Psoas muscle (tissue), 8 donors: ENCODE measurements around the gene FARP1. TPM values are rescaled to one million over a fixed set of nuclear protein-coding genes. Genes with fewer than 3 reads are reported as not detected.

Experiments used
- ATAC-seq, 4 donors: fragments of 200-7000 bp; cut with Tn5 transposase; one replicate each; pipeline ENCODE4 v1.9.1; 2020; ENCODE audit warnings: moderate library complexity in 3 of 4, mild to moderate bottlenecking in 2 of 4
- DNase-seq, 2 donors: peaks; one replicate each; pipeline ENCODE4 v3.0.0-alpha.2; 2020
- H3K27ac ChIP-seq: fragments of 200-600 bp; one replicate; pipeline ENCODE4 v1.8.0; 2022
- H3K27me3 ChIP-seq, 3 donors: fragments of 200-600 bp in 1 of 3; one replicate each; pipeline versions ENCODE4 v1.6.1 to v1.8.0; 2013 to 2022; ENCODE audit warnings: low read length in 2 of 3, mild to moderate bottlenecking in 2 of 3, moderate library complexity in 1 of 3; ENCODE audit not compliant: insufficient read depth in 3 of 3
- H3K36me3 ChIP-seq, 2 donors: fragments of 200-600 bp in 1 of 2; one replicate each; pipeline versions ENCODE4 v1.6.1 to v1.8.0; 2013 to 2022; ENCODE audit warnings: low read depth in 1 of 2, mild to moderate bottlenecking in 1 of 2, moderate library complexity in 1 of 2; ENCODE audit not compliant: insufficient read depth in 1 of 2
- H3K4me1 ChIP-seq: fragments of 200-600 bp; one replicate; pipeline ENCODE4 v1.8.0; 2022
- H3K4me3 ChIP-seq: fragments of 200-600 bp; one replicate; pipeline ENCODE4 v1.8.0; 2022; ENCODE audit warnings: mild to moderate bottlenecking
- H3K9me3 ChIP-seq: fragments of 200-600 bp; one replicate; pipeline ENCODE4 v1.8.0; 2022
- WGBS, 3 donors: extraction: QIAGEN DNeasy Blood & Tissue Kit; methylation state at CpG; one replicate each; pipeline versions ENCODE4 v1.1.6 to v1.1.7; 2013; 5-methylcytosine and 5-hydroxymethylcytosine counted together
- intact Hi-C, 2 donors: fragments of 100-400 bp; cut with DNase I; formaldehyde crosslinking; loops; one replicate each; pipeline versions ENCODE4 v1.11.0 to v1.14.2; 2022
- polyA plus RNA-seq, 3 donors: library from polyadenylated mRNA; stranded (reverse); fragments of 200-250 nt; gene quantifications; one replicate each; pipeline ENCODE4 v1.2.3, GENCODE V29; 2013
- total RNA-seq, 4 donors: library from RNA; stranded (reverse); fragmentation: NEBNext Ultra II Directional in 2 of 4; extraction: Animal tissue kit (Norgen Biotek cat#: 25700) in 2 of 4; gene quantifications; one replicate each; pipeline versions ENCODE4 v1.2.1 to v1.2.4, GENCODE V29; 2021 to 2023
- TF ChIP-seq, protein P1 (sequence below): fragments of 200-600 bp; IDR thresholded peaks from one replicate; pipeline ENCODE4 v1.8.0; 2022; ENCODE audit warnings: antibody characterized with exemption
- donor health status: healthy with polysubstance abuse.
- donor health status: DM: no; HTN: no; CAD: no; lungs with moderate emphysema.
- donor health status: Bipolar disorder and iron deficiency.
- donor health status: healthy.
- donor health status: DM: yes; HTN: yes; CAD: no.
- donor health status: DM: no; HTN: no; CAD: no.
- donor health status: DM: no; HTN: no; CAD: no.
- donor health status: DM: yes; HTN: yes; CAD: no.

Gene FARP1
- total and polyA plus RNA-seq, 7 donors = 5.7 to 19.4 (median 9.2) TPM

DNA sequence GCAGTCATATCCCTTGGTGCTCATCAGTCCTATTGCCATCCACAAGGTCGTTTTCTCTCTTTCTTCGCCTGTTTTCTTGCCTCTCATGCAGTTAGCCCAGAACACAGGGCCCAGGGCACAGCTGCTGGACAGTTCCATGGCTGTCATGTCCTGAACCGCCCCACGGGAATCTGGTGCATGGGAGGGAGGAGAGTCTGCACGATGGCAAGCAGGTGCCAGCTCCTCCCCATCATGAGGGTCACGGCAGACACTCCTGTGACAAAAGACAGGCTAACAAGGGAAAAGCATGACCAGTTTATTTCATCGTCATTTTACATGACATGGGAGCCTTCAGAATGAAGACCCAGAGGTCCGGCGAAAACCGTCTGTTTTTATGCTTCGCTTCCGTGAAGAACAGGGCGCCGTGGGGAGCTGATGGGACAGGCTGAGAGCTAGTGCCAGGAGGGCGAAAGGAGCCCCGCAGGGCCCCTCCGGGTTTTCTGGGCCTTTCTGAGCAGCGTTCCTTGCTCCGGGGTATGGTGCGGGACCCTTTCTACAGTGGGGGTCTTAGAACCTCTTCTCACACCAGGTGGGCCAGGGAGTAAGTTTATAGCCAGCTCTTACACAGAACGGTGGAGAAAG is 298.3 kb downstream of the FARP1 start:
- intact Hi-C loops = loop anchor here in 1 of 2 donors (10.0 kb wide), 1 partner anchor 404 kb away; no protein-coding TSS in a partner anchor
- no peak overlapping the region for H3K27ac ChIP-seq
- 80 to 85% (median 84%) methylated on average over 21 of the region's 21 CpGs for WGBS, 3 donors
- H3K4me3 ChIP-seq = no peak overlapping the region
- DNase-seq (no peak), ATAC-seq (no peak)
- H3K36me3 ChIP-seq = peaks cover 0 to 3% of the 10 kb centered on the region in 2 donors
- no peaks in the 10 kb centered on the region for H3K9me3 ChIP-seq
- no peaks in the 10 kb centered on the region for H3K27me3 ChIP-seq
- H3K4me1 ChIP-seq = peaks cover 12% of the 10 kb centered on the region
- TF ChIP-seq, protein P1, sequence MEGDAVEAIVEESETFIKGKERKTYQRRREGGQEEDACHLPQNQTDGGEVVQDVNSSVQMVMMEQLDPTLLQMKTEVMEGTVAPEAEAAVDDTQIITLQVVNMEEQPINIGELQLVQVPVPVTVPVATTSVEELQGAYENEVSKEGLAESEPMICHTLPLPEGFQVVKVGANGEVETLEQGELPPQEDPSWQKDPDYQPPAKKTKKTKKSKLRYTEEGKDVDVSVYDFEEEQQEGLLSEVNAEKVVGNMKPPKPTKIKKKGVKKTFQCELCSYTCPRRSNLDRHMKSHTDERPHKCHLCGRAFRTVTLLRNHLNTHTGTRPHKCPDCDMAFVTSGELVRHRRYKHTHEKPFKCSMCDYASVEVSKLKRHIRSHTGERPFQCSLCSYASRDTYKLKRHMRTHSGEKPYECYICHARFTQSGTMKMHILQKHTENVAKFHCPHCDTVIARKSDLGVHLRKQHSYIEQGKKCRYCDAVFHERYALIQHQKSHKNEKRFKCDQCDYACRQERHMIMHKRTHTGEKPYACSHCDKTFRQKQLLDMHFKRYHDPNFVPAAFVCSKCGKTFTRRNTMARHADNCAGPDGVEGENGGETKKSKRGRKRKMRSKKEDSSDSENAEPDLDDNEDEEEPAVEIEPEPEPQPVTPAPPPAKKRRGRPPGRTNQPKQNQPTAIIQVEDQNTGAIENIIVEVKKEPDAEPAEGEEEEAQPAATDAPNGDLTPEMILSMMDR = no peak

DNA sequence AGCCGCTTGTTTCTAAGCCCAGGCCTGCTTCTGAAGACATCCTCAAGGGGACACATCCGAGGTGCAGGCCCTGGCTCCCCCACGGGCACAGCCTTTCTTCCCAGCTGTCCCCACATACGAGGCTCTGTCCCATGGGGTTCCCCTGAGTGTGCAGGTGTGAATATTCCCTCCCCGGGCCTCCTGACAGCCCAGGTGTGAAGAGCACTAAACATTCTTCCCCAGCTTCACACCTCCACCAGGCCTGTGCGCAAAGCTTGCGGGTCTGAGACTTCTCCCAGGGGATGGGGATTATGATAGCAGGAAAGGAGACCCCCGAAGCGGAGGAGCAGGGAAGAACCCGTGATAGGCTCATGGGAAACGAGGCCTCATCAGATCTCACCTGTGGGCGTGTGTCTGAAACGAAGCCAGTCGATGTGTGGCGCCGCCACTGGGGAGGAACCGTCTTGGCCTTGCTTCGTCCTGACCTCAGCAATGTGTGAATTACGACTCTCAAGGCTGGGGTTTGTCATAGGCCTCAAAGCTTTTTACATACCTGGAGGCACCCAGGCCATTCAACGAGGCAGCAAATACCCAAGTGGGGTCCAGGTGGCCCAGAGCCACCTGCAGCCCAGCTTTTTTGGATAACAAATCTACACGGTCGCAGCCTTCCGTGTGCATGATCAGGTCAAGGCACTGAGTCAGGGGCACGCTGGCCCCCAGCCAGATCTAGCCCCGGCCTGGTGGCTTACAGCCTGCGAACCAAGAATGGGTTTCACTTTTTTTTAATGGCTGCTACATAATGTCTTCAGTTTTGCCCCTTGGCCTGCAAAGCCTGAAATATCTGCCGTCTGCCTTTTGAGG is 299.7 kb downstream of the FARP1 start:
- Histone ChIP-seq H3K27me3 (no peaks in the 10 kb centered on the region), H3K27ac (no peak overlapping the region), H3K36me3 (peaks cover 0 to 16% of the 10 kb centered on the region in 2 donors), H3K9me3 (no peaks in the 10 kb centered on the region), H3K4me1 (peaks cover 5% of the 10 kb centered on the region), H3K4me3 (no peak overlapping the region)
- DNase-seq (no peak), ATAC-seq (no peak)
- 80 to 82% (median 82%) methylated on average over 27 of the region's 27 CpGs for WGBS, 3 donors
- TF ChIP-seq, protein P1 = no peak
- intact Hi-C loops = loop anchor here in 1 of 2 donors (10.0 kb wide), 1 partner anchor 402 kb away; no protein-coding TSS in a partner anchor

DNA sequence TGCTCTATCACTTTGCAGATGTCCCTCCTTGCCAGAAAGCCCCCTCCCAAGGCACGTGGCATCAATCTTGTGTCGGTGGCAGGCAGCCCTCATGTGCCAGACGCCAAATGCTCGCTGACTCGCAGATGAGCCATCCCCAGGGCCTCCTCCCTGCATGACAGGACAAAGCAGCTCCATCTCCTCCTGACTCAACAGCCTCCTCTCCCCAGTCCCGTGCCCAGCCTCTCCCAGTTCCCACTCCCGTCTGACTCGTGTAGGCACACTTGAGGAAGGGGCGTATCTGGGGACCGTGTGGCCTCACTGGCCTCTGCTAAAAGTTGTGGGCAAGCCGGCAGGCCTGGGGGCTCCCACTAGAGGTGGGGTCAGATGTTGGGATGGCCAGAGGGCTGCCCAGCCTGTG is 300.4 kb downstream of the FARP1 start:
- DNase-seq = no peak
- Histone ChIP-seq H3K9me3 (no peaks in the 10 kb centered on the region), H3K27me3 (no peaks in the 10 kb centered on the region), H3K36me3 (peaks cover 0 to 24% of the 10 kb centered on the region in 2 donors), H3K4me3 (no peak overlapping the region), H3K27ac (no peak overlapping the region), H3K4me1 (peaks cover 5% of the 10 kb centered on the region)
- no peak for ATAC-seq
- 60 to 73% (median 68%) methylated on average over 11 of the region's 11 CpGs for WGBS, 3 donors
- TF ChIP-seq, protein P1 = no peak
- intact Hi-C loops = loop anchor here in 1 of 2 donors (10.0 kb wide), 1 partner anchor 401 kb away; no protein-coding TSS in a partner anchor

DNA sequence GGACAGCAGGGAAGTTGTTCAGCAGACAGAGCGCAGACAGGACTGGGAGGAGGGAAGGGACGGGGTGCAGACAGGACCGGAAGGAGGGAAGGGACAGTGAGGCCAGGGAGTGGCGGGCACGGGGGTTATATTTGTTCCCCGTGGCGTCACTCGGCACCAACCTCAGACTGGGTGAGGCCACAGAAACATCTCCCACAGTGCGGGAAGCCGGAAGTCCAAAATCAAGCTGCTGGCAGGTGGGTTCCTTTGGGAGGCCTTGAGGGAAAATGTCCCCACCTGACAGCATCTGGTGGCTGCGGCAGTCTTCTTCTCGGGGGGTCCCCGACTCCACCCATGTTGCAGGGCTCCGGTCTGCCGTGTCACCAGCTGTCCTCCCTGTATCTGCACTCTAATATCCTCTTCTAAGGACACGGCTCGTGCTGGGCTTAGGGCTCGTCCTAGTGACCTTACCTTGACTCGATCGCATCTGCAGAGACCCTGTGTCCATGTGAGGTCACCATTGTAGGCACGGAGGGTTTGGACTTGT is 301.0 kb downstream of the FARP1 start:
- TF ChIP-seq, protein P1 = no peak
- H3K4me3 ChIP-seq = no peak overlapping the region
- peaks cover 0 to 25% of the 10 kb centered on the region in 2 donors for H3K36me3 ChIP-seq
- WGBS, 3 donors = 80 to 87% (median 87%) methylated on average over 16 to 21 of the region's 21 CpGs
- H3K9me3 ChIP-seq = no peaks in the 10 kb centered on the region
- intact Hi-C loops = loop anchor here in 1 of 2 donors (2.0 to 10.0 kb wide), 3 partner anchors 209 to 401 kb away; no protein-coding TSS in a partner anchor
- H3K27me3 ChIP-seq = no peaks in the 10 kb centered on the region
- H3K27ac ChIP-seq = no peak overlapping the region
- no peak for ATAC-seq
- no peak for DNase-seq
- peaks cover 5% of the 10 kb centered on the region for H3K4me1 ChIP-seq
